Small intestine (tissue), 16 donors: ENCODE data around the gene COQ7. TPM values are rescaled to one million over a fixed set of nuclear protein-coding genes. Genes with fewer than 3 reads are reported as not detected.

Experiments used
- DNase-seq, 2 donors: peaks; one replicate each; pipeline versions ENCODE4 v3.0.0 to v3.0.0-alpha.2; 2013
- FAIRE-seq: peaks from 2 replicates; lab custom pipeline; 2012; peaks lifted over from hg19 to GRCh38; lab: Jason Lieb, UNC
- H3K27ac ChIP-seq, 3 donors: one replicate each; pipeline ENCODE4 v1.5.1; 2013; ENCODE audit warnings: low read length in 2 of 3, mild to moderate bottlenecking in 2 of 3, control low read depth in 1 of 3, inconsistent platforms in 1 of 3, low read depth in 1 of 3, moderate library complexity in 1 of 3
- H3K27me3 ChIP-seq, 3 donors: one replicate each; pipeline ENCODE4 v1.6.1; 2013; ENCODE audit warnings: low read length in 3 of 3, inconsistent platforms in 1 of 3; ENCODE audit not compliant: control insufficient read depth in 3 of 3, insufficient read depth in 3 of 3
- H3K36me3 ChIP-seq, 3 donors: one replicate each; pipeline ENCODE4 v1.6.1; 2013; ENCODE audit warnings: low read length in 3 of 3, inconsistent platforms in 1 of 3, low read depth in 1 of 3, mild to moderate bottlenecking in 1 of 3, moderate library complexity in 1 of 3; ENCODE audit not compliant: control insufficient read depth in 3 of 3, insufficient read depth in 2 of 3
- H3K4me1 ChIP-seq, 3 donors: one replicate each; pipeline ENCODE4 v1.6.1; 2013; ENCODE audit warnings: low read length in 2 of 3, inconsistent platforms in 1 of 3, low read depth in 1 of 3, mild to moderate bottlenecking in 1 of 3, moderate library complexity in 1 of 3; ENCODE audit not compliant: control insufficient read depth in 3 of 3, insufficient read depth in 2 of 3
- H3K4me3 ChIP-seq, 3 donors: one replicate each; pipeline ENCODE4 v1.5.1; 2013; ENCODE audit warnings: low read length in 3 of 3, control low read depth in 1 of 3, inconsistent platforms in 1 of 3, low read depth in 1 of 3, mild to moderate bottlenecking in 1 of 3, moderate library complexity in 1 of 3
- H3K9me3 ChIP-seq, 2 donors: one replicate each; pipeline ENCODE4 v1.6.1; 2013; ENCODE audit warnings: low read depth in 1 of 2, low read length in 1 of 2; ENCODE audit not compliant: control insufficient read depth in 2 of 2, insufficient read depth in 1 of 2
- WGBS, 3 donors: extraction: QIAGEN DNeasy Blood & Tissue Kit; methylation state at CpG; one replicate each; pipeline ENCODE4 v1.1.7; 2013; 5-methylcytosine and 5-hydroxymethylcytosine counted together
- long read RNA-seq, 10 donors: transcript quantifications; one replicate each; lab custom pipeline, GENCODE V29; 2026
- polyA plus RNA-seq, 4 donors: library from polyadenylated mRNA; stranded (reverse) in 3 of 4; unstranded in 1 of 4; fragments of 200-250 nt in 3 of 4; fragments of 120-200 nt in 1 of 4; gene quantifications; one replicate each; pipeline versions ENCODE4 v1.2.1 to v1.2.3, GENCODE V29; 2013
- donor health status: healthy with polysubstance abuse.
- donor health status: control.
- donor health status: control.
- donor health status: Bipolar disorder and iron deficiency.
- donor health status: healthy.

The COQ7 gene
- polyA plus RNA-seq, result 10 to 100 TPM; 10.5 to 22.8 (median 19.3) TPM
- long read RNA-seq, donor 1, result 0 reads
- long read RNA-seq, donor 2, partial matches to known transcripts, result 0 of 3 reads
- long read RNA-seq, donor 2, other reads (novel, unspliced or antisense), result 0 of 3 reads
- long read RNA-seq, donor 3, partial matches to known transcripts, result 0 of 4 reads
- long read RNA-seq, donor 3, other reads (novel, unspliced or antisense), result 0 of 4 reads
- long read RNA-seq, donor 4, partial matches to known transcripts, result 0 of 1 reads
- long read RNA-seq, donor 4, other reads (novel, unspliced or antisense), result 0 of 1 reads
- long read RNA-seq, donor 5, result 0 reads
- long read RNA-seq, donor 6, partial matches to known transcripts, result 0 of 3 reads
- long read RNA-seq, donor 6, other reads (novel, unspliced or antisense), result 0 of 3 reads
- long read RNA-seq, donor 7, transcript COQ7-201 (6 exons, 2,657 nt), result major isoform, 16 of 16 reads
- long read RNA-seq, donor 7, partial matches to known transcripts, result 0 of 16 reads
- long read RNA-seq, donor 7, other reads (novel, unspliced or antisense), result 0 of 16 reads
- long read RNA-seq, donor 8, result 0 reads
- long read RNA-seq, donor 9, partial matches to known transcripts, result 0 of 1 reads
- long read RNA-seq, donor 9, other reads (novel, unspliced or antisense), result 0 of 1 reads
- long read RNA-seq, donor 10, transcript COQ7-201 (6 exons, 2,657 nt), result major isoform, 7 of 21 reads
- long read RNA-seq, donor 10, partial matches to known transcripts, result 11 of 21 reads
- long read RNA-seq, donor 10, other reads (novel, unspliced or antisense), result 0 of 21 reads

DNA sequence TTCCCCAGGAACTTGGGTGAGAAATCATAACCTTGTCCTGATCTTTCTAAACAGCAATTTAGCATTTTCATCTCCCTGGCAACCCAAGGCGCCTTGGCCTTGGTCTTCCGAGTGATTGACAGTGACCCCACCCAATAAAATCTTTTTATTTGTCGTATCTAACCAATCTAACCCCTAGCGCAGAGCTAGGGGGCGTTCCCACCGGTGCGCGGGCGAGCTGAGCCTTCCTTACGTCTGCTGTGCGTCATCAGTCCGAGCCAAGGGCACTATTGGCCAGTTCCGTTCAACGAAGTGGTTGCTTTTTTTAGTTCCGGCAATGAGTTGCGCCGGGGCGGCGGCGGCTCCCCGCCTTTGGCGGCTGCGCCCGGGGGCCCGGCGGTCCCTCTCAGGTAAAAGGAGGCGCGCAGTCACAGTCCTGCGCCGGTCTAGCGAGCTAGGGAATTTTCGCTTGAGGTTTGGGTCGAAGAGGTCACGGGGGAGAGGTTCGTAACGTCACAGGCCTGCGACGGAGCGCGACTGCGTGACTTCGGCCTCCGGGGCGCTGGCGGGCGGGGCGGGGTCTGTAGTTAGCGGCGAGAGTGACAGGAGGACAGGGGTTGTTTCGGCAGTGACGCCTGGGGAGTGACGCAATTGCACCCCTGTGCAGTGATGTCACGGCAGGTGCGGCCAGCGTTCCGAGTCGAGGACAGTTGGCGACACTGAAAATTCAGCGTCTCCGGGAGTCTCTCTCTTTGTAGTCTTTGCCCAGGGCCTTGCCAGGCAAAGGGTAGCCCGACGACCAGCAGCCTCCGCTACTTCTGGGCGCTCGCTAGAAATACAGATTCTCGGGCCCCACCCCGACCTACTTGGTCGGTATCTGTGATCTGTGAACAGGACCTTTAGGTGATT, at the start of gene COQ7:
COQ7 (plus strand) TSS at position 266 of the 888 bp plus-strand sequence; CDS start at position 317, 51 bp downstream.
- DNase-seq (peak; percentile 99 to 100), FAIRE-seq (peak; percentile 47)
- Histone ChIP-seq H3K4me1 (peaks cover 0 to 14% (median 0%) of the 10 kb centered on the region in 3 donors), H3K4me3 (peak within 1 kb of the TSS; percentile 66 to 94 (median 71)), H3K36me3 (peaks cover 0 to 12% (median 0%) of the 10 kb centered on the region in 3 donors), H3K9me3 (no peaks in the 10 kb centered on the region), H3K27ac (peak within 1 kb of the TSS; percentile 98 to 99 (median 98)), H3K27me3 (no peaks in the 10 kb centered on the region)
- WGBS, 3 donors, result 0% methylated on average over 61 to 68 of the region's 68 CpGs

DNA sequence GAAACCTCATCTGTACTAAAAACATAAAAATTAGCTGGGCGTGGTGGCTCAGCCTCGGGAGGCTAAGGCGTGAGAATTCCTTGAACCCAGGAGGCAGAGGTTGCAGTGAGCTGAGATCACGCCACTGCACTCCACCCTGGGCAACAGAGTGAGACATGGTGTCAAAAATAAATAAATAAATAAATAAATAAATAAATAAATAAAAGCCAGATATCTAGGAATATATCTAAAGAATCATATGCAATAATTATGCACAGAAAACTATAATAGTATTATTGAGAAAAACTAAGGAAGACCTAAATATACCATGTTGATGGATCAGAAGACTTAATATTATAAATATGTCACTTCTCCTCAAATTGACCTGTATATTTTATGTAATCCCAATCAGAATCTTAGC, 46.7 kb upstream of the COQ7 start:
- Histone ChIP-seq H3K27me3 (no peaks in the 10 kb centered on the region), H3K9me3 (peaks cover 2 to 5% of the 10 kb centered on the region in 2 donors), H3K4me3 (no peak overlapping the region), H3K27ac (no peak overlapping the region), H3K4me1 (no peaks in the 10 kb centered on the region), H3K36me3 (peaks cover 0 to 39% (median 4%) of the 10 kb centered on the region in 3 donors)
- 75 to 85% (median 77%) methylated on average over 4 of the region's 4 CpGs for WGBS, 3 donors
- FAIRE-seq, result no peak
- no peak for DNase-seq

DNA sequence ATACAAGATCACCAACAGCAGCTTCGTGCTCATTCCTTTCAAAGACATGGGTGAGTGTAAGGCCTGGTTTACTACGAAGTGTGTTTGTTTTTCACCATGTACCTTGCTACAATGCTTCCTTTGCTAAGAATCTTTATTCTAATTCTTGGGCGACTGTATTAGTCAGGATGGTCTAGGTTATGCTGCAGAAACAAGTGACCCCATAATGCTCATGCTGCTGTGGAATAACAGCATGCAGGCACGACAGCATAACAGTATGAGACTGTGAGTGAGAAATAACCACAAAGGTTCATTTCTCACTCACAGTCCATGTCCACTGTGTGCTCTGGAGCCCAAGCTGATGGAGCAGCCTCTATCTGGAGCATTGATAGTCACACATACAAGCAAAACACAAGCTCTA, 45.7 kb upstream of the COQ7 start:
- Histone ChIP-seq H3K27me3 (no peaks in the 10 kb centered on the region), H3K4me3 (no peak overlapping the region), H3K36me3 (peaks cover 0 to 35% (median 4%) of the 10 kb centered on the region in 3 donors), H3K4me1 (no peaks in the 10 kb centered on the region), H3K9me3 (peaks cover 2 to 5% of the 10 kb centered on the region in 2 donors), H3K27ac (no peak overlapping the region)
- WGBS, 3 donors, result 89 to 91% (median 90%) methylated on average over 4 of the region's 4 CpGs
- DNase-seq (no peak), FAIRE-seq (no peak)

DNA sequence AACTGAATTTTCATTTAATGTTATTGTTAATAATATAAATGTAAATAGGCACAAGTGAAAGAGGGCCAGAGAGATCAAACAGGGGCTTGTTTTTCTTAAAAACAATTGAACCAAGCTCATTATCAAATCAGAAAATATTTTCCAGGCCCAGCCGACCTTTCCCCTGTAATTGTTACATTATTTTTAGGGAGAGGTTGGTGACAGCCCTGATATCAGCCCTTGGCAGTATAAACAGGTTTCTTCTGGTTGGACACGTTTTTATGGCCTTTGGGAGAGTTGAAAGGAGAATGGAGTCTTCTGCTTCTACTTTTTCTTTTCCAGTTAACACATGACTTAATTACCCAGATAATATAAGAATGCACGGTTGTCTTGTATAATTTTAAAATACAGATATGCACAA, 40.0 kb upstream of the COQ7 start:
- peak; percentile 85 to 86 for DNase-seq
- Histone ChIP-seq H3K9me3 (no peaks in the 10 kb centered on the region), H3K27ac (peak overlapping the region in 2 of 3 donors; percentile 80 to 83), H3K27me3 (no peaks in the 10 kb centered on the region), H3K4me1 (peaks cover 0 to 9% (median 0%) of the 10 kb centered on the region in 3 donors), H3K4me3 (no peak overlapping the region), H3K36me3 (peaks cover 0 to 30% (median 0%) of the 10 kb centered on the region in 3 donors)
- FAIRE-seq, result no peak
- 9 to 48% (median 12%) methylated on average over 3 of the region's 3 CpGs for WGBS, 3 donors

DNA sequence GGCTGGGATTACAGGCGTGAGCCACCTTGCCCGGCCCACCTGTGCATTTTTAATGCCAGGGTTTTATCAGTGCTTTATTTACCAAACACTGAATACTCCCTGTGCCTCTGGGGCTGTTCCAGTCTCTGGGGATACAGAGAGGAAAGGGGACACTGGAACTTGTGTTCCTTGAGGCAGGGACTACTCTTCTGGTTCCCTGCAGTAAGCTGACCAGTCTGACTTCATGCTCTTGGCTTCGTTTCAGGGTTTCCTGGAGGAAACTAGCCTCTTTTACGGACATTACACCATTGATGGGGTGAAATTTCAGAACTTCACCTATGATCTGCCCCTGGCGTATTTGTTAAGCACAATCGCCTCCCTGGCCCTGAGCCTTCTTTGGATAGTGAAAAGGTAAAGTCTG, 37.4 kb upstream of the COQ7 start:
- no peak for FAIRE-seq
- H3K4me3 ChIP-seq, result no peak overlapping the region
- WGBS, 3 donors, result 66 to 77% (median 66%) methylated on average over 6 of the region's 6 CpGs
- peaks cover 0 to 9% (median 0%) of the 10 kb centered on the region in 3 donors for H3K4me1 ChIP-seq
- no peak overlapping the region for H3K27ac ChIP-seq
- H3K27me3 ChIP-seq, result no peaks in the 10 kb centered on the region
- peaks cover 0 to 26% (median 0%) of the 10 kb centered on the region in 3 donors for H3K36me3 ChIP-seq
- H3K9me3 ChIP-seq, result no peaks in the 10 kb centered on the region
- DNase-seq, result no peak

DNA sequence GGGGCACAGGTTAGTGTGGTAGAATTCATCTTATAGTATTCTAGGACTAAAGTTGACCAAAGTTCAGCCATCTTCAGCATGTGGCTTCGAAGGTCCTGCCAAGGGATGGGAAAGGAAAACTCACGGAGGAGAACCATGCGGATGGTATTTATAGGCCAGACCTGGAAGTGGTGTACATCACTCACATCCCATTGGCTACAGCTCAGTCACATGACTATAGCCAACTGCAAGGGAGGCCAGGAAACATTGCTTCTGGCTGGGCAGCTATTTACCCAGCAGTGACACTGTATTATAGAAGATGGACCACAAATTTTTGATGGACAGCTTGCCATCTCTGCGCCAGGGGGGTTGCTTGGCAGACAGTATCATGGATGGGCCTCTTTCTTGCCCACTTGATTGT, 35.7 kb upstream of the COQ7 start:
- H3K36me3 ChIP-seq, result peaks cover 0 to 23% (median 0%) of the 10 kb centered on the region in 3 donors
- no peak for FAIRE-seq
- H3K9me3 ChIP-seq, result no peaks in the 10 kb centered on the region
- no peak for DNase-seq
- H3K27me3 ChIP-seq, result no peaks in the 10 kb centered on the region
- H3K4me1 ChIP-seq, result peaks cover 0 to 9% (median 0%) of the 10 kb centered on the region in 3 donors
- 69 to 71% (median 70%) methylated on average over 4 of the region's 4 CpGs for WGBS, 3 donors
- H3K4me3 ChIP-seq, result no peak overlapping the region
- no peak overlapping the region for H3K27ac ChIP-seq

DNA sequence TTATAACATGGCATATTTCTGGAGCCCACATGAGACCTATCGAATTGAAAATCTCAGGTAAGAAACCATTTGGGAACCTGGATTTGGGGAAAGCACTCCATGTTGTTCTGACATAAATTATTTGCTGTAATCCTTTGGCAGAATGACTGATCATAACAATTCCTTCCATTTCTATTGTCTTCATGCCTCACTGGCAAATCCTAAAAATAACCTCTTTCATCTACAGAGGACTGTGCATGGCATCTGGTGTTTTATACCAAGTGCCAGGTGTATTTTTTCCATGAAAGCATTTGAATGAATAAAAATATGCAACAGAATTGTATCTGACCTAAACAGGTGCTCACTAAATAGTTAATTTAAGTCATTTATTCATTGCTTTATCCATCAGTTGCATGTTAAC, 33.7 kb upstream of the COQ7 start:
- Histone ChIP-seq H3K27me3 (no peaks in the 10 kb centered on the region), H3K4me1 (no peaks in the 10 kb centered on the region), H3K9me3 (peaks cover 0 to 3% of the 10 kb centered on the region in 2 donors), H3K36me3 (peaks cover 0 to 28% (median 0%) of the 10 kb centered on the region in 3 donors), H3K27ac (no peak overlapping the region), H3K4me3 (no peak overlapping the region)
- no peak for DNase-seq
- no peak for FAIRE-seq
- WGBS, 3 donors, result 90 to 94% (median 92%) methylated on average over 1 of the region's 1 CpG
